Neural progenitor cell (in vitro differentiated cells): ENCODE measurements around the gene RNU1-2. TPM values are rescaled to one million over a fixed set of nuclear protein-coding genes. Genes with fewer than 3 reads are reported as not detected.
"Not testable (repeated sequence)": the region's sequence is repeated elsewhere in the genome, so short reads cannot be mapped to it uniquely, and the experiment has no call there.

Source experiments
- DNase-seq: peaks from one replicate; pipeline ENCODE4 v3.0.0-alpha.2; 2016; ENCODE audit warnings: low spot score
- H2AFZ ChIP-seq: fragments of 200-600 bp; sonication (generic); replicated peaks from 2 replicates; pipeline ENCODE4 v1.6.1; 2016; ENCODE audit warnings: antibody characterized with exemption
- H3F3A ChIP-seq: fragments of 200-600 bp; sonication (generic); 2 replicates; pipeline ENCODE4 v1.6.1; 2016; ENCODE audit warnings: antibody characterized with exemption, low read depth
- H3K27ac ChIP-seq: fragments of 200-600 bp; sonication (generic); 2 replicates; pipeline ENCODE4 v1.5.1; 2016; ENCODE audit warnings: mild to moderate bottlenecking
- H3K27me3 ChIP-seq: fragments of 200-600 bp; sonication (generic); 2 replicates; pipeline ENCODE4 v1.6.1; 2016; ENCODE audit warnings: mild to moderate bottlenecking, moderate library complexity
- H3K36me3 ChIP-seq: fragments of 200-600 bp; sonication (generic); 2 replicates; pipeline ENCODE4 v1.5.1; 2016
- H3K4me1 ChIP-seq: fragments of 200-600 bp; sonication (generic); 2 replicates; pipeline ENCODE4 v1.6.1; 2016; ENCODE audit warnings: mixed run types
- H3K4me2 ChIP-seq: fragments of 200-600 bp; sonication (generic); 2 replicates; pipeline ENCODE4 v1.6.1; 2016
- H3K4me3 ChIP-seq: fragments of 200-600 bp; sonication (generic); 2 replicates; pipeline ENCODE4 v1.5.1; 2016
- H3K79me2 ChIP-seq: fragments of 200-600 bp; sonication (generic); 2 replicates; pipeline ENCODE4 v1.6.1; 2016; ENCODE audit warnings: low read depth
- H3K9ac ChIP-seq: fragments of 200-600 bp; sonication (generic); 2 replicates; pipeline ENCODE4 v1.6.1; 2016
- H3K9me3 ChIP-seq: fragments of 200-600 bp; sonication (generic); 2 replicates; pipeline ENCODE4 v1.5.1; 2016; ENCODE audit warnings: low read depth
- H4K20me1 ChIP-seq: fragments of 200-600 bp; sonication (generic); 2 replicates; pipeline ENCODE4 v1.6.1; 2016; ENCODE audit warnings: low read depth
- H3K27ac Mint-ChIP-seq: 3 replicates; pipeline ENCODE4 v1.8.0; 2021; ENCODE audit warnings: mixed read lengths
- H3K27me3 Mint-ChIP-seq: 2 replicates; pipeline ENCODE4 v1.8.0; 2022; ENCODE audit warnings: low read depth, mild to moderate bottlenecking, inconsistent platforms, moderate library complexity, mixed read lengths; ENCODE audit not compliant: insufficient read depth
- H3K36me3 Mint-ChIP-seq: 3 replicates; pipeline ENCODE4 v1.8.0; 2021; ENCODE audit warnings: mixed read lengths
- H3K4me1 Mint-ChIP-seq: 3 replicates; pipeline ENCODE4 v1.8.0; 2021; ENCODE audit warnings: mixed read lengths
- H3K4me3 Mint-ChIP-seq: 3 replicates; pipeline ENCODE4 v1.8.0; 2021; ENCODE audit warnings: mild to moderate bottlenecking, moderate library complexity, mixed read lengths
- H3K9me3 Mint-ChIP-seq: 3 replicates; pipeline ENCODE4 v1.8.0; 2020; ENCODE audit warnings: mixed read lengths
- EZH2 ChIP-seq: fragments of 200-600 bp; sonication (generic); IDR thresholded peaks from 2 replicates; pipeline ENCODE4 v1.6.1; 2017; ENCODE audit warnings: antibody characterized with exemption, mild to moderate bottlenecking, moderate library complexity
- EZH2phosphoT487 ChIP-seq: fragments of 200-600 bp; sonication (generic); IDR thresholded peaks from 2 replicates; pipeline ENCODE4 v1.6.1; 2017; ENCODE audit warnings: antibody characterized with exemption
- total RNA-seq: library from RNA; depleted of rRNA; stranded (reverse); fragments of >200 nt; gene quantifications from 2 replicates; pipeline ENCODE4 v1.2.3, GENCODE V29; 2015; ENCODE audit warnings: low replicate concordance
- TF ChIP-seq, protein P1 (sequence below): fragments of 200-600 bp; sonication (generic); IDR thresholded peaks from 2 replicates; pipeline ENCODE4 v1.5.1; 2017; ENCODE audit warnings: antibody characterized with exemption, mild to moderate bottlenecking

Gene RNU1-2
- total RNA-seq, 1 donor from 2014 or later = under 0.01 TPM

DNA sequence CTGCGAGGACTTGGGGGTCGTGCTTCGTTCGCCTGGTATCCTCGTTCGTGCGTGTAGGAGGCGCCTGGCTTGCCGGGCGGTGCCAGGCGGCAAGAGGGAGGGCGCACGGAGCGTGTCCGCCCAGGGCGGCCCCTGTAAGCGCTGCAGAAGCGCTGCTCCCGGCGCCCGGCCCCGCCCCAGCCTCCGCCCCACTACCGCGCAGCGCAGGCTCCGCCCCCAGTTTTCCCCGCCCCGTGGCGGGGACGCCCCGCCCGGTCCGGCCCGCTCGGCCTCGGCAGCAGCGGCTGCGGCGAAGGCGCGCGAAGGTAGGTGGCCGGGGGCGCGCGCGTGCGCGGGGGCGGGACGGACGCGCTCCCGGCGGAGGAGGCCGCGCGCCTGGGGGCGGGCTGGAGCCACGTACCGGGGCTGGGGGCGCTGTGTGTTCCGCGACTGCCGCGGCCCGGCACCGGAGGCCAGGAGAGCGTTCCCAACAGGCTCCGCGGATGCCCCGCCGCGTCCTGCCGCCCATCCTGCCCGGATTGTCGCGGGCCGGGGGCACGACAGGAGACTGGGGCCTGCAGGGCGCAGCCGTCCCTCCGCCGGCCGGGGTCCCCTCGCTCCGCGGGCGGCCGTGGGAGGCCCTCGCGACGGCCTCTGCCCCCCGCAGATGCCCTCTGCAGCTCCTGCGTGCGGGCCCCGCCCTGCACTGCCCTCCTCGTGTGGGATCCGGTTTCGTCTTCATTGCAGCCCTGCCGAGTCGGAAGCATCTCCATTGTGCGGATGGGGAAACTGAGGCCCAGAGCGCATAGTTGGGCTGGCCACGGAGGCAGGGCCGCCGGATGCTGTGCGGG, 18.3 kb downstream of the RNU1-2 start:
- H3K36me3 Mint-ChIP-seq = no peaks in the 10 kb centered on the region
- no peaks in the 10 kb centered on the region for H3K36me3 ChIP-seq

DNA sequence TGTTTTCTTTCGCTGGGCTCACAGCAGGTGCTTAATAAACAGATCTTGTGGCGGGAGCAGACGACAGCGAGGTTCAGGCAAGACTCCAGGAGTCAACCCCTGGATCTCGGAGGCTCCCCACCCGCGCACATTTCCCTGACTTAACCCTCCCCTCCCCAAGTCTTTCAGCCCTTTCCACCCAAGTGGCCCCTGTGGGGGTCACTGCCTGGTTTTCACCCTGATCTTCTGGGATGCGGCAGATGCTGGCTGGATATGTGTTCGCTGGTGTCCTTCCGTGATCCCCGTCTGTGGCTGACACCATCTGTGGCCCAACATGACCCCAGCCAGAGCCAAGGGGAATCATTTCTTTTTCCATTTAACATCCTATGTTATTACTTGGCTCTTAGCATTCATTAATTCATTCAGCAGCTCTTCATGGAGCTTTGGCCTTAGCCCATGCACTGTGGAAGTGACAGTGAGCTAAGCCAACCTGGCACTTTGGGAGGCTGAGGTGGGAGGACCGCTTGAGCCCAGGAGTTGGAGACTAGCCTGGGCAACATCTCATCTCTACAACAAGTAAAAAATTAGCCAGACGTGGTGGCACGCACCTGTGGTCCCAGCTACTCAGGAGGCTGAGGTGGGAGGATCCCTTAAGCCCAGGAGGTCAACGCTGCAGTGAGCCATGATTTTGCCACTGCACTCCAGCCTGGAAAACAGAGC, 19.3 kb downstream of the RNU1-2 start:
- H3K27me3 Mint-ChIP-seq, H3K36me3 ChIP-seq, H3K9me3 ChIP-seq, H4K20me1 ChIP-seq, H3K36me3 Mint-ChIP-seq, H3K27me3 ChIP-seq, H3K9me3 Mint-ChIP-seq, H3K79me2 ChIP-seq, H3K27ac ChIP-seq, H2AFZ ChIP-seq, DNase-seq, H3K9ac ChIP-seq, H3K4me1 ChIP-seq: not testable (repeated sequence)
- Histone ChIP-seq H3F3A (peaks cover 21% of the 10 kb centered on the region), H3K4me3 (peak overlapping the region; percentile 75), H3K4me2 (peak overlapping the region; percentile 97)
- Mint-ChIP-seq H3K27ac (peak overlapping the region; percentile 88), H3K4me1 (peaks cover 18% of the 10 kb centered on the region), H3K4me3 (peak overlapping the region; percentile 83)

More for the DNA sequence above, 18.3 kb downstream of the RNU1-2 start:
- Histone ChIP-seq H3F3A (peaks cover 24% of the 10 kb centered on the region), H3K4me1 (peaks cover 5% of the 10 kb centered on the region), H3K9ac (peak overlapping the region; percentile 37), H3K9me3 (no peaks in the 10 kb centered on the region), H3K4me2 (peak overlapping the region; percentile 97), H3K27ac (no peak overlapping the region), H4K20me1 (no peaks in the 10 kb centered on the region), H3K27me3 (no peaks in the 10 kb centered on the region), H3K4me3 (peak overlapping the region; percentile 75), H3K79me2 (no peaks in the 10 kb centered on the region), H2AFZ (peak overlapping the region; percentile 87)
- TF ChIP-seq, protein P1, sequence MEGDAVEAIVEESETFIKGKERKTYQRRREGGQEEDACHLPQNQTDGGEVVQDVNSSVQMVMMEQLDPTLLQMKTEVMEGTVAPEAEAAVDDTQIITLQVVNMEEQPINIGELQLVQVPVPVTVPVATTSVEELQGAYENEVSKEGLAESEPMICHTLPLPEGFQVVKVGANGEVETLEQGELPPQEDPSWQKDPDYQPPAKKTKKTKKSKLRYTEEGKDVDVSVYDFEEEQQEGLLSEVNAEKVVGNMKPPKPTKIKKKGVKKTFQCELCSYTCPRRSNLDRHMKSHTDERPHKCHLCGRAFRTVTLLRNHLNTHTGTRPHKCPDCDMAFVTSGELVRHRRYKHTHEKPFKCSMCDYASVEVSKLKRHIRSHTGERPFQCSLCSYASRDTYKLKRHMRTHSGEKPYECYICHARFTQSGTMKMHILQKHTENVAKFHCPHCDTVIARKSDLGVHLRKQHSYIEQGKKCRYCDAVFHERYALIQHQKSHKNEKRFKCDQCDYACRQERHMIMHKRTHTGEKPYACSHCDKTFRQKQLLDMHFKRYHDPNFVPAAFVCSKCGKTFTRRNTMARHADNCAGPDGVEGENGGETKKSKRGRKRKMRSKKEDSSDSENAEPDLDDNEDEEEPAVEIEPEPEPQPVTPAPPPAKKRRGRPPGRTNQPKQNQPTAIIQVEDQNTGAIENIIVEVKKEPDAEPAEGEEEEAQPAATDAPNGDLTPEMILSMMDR = peak; percentile 8
- no peak for TF ChIP-seq EZH2
- peaks cover 20% of the 10 kb centered on the region for H3K4me1 Mint-ChIP-seq
- peaks cover 6% of the 10 kb centered on the region for H3K27me3 Mint-ChIP-seq
- no peaks in the 10 kb centered on the region for H3K9me3 Mint-ChIP-seq
- peak overlapping the region; percentile 83 for H3K4me3 Mint-ChIP-seq
- DNase-seq = peak; percentile 96
- H3K27ac Mint-ChIP-seq = no peak overlapping the region

DNA sequence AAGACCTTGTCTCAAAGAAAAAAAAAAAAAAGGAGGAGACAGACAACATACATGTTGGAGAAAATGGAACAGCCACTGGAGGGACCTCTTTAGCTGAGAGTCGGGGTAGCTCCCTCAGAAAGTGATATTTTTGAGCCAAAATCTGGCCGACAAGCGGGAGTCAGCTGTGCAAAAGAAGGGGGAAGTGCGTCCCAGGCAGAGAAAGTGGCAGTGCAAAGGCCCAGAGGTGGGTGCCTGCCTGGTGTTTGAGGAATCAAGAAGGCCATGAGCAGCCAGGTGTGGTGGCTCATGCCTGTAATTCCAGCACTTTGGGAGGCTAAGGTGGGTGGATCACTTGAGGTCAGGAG, 19.8 kb downstream of the RNU1-2 start:
- H3K4me1 Mint-ChIP-seq = peaks cover 18% of the 10 kb centered on the region
- H3K9me3 Mint-ChIP-seq = no peaks in the 10 kb centered on the region
- H3K4me2 ChIP-seq = no peak overlapping the region
- H3K4me3 ChIP-seq = no peak overlapping the region
- H3K4me3 Mint-ChIP-seq = peak overlapping the region; percentile 83
- H2AFZ ChIP-seq = no peak overlapping the region
- no peaks in the 10 kb centered on the region for H3K27me3 ChIP-seq
- H4K20me1 ChIP-seq = no peaks in the 10 kb centered on the region
- no peaks in the 10 kb centered on the region for H3K9me3 ChIP-seq
- H3K4me1 ChIP-seq = peaks cover 5% of the 10 kb centered on the region
- H3K27ac ChIP-seq = no peak overlapping the region
- no peak for TF ChIP-seq EZH2
- TF ChIP-seq EZH2phosphoT487 = no peak
- TF ChIP-seq, protein P1 = peak; percentile 8
- peaks cover 18% of the 10 kb centered on the region for H3F3A ChIP-seq
- no peaks in the 10 kb centered on the region for H3K36me3 ChIP-seq
- no peaks in the 10 kb centered on the region for H3K36me3 Mint-ChIP-seq
- H3K79me2 ChIP-seq = no peaks in the 10 kb centered on the region
- H3K27me3 Mint-ChIP-seq = peaks cover 4% of the 10 kb centered on the region
- peak overlapping the region; percentile 6 for H3K27ac Mint-ChIP-seq
- H3K9ac ChIP-seq = no peak overlapping the region
- DNase-seq = no peak

DNA sequence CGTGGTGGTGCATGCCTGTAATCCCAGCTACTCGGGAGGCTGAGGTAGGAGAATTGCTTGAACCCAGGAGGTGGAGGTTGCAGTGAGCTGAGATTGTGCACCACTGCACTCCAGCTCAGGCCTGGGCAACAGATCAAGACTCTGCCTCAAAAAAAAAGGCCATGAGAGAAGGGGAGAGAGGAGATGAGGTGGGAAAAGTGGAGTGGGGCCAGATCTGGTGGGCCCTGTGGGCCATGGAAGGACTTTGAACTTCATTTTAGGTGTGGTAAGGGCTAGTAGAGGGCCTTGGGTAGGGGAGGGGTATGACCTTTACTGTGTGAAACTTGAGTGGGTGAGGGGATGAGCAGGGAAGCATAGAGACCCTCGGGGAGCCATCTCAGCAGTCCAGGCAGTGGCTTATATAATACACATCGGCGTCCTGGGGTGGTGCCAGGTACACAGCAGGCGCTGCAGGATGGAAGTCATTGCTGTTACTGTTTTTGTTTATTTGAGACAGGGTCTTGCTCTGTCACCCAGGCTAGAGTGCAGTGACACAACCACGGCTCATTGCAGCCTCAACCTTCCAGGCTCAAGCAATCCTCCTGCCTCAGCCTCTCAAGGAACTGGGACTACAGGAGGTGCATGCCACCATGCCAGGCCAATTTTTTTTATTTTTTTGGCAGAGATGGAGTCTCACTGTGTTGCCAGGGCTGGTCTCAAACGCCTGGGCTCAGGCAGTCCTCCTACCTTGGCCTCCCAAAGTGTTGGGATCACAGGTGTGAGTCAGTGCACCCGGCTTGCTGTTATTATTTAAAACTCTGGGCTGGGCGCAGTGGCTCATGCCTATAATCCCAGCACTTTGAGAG, 20.5 kb downstream of the RNU1-2 start:
- not testable (repeated sequence) for H3K27ac ChIP-seq, H3K36me3 Mint-ChIP-seq, H3K9me3 Mint-ChIP-seq, DNase-seq, H3K79me2 ChIP-seq, H3K9me3 ChIP-seq, H3K4me2 ChIP-seq, H2AFZ ChIP-seq, H3K36me3 ChIP-seq, H3K27me3 Mint-ChIP-seq, H4K20me1 ChIP-seq, H3K4me3 ChIP-seq, H3K9ac ChIP-seq, H3K27me3 ChIP-seq, H3K4me1 ChIP-seq
- Mint-ChIP-seq H3K27ac (peak overlapping the region; percentile 84), H3K4me3 (peak overlapping the region; percentile 36), H3K4me1 (peaks cover 23% of the 10 kb centered on the region)
- peaks cover 23% of the 10 kb centered on the region for H3F3A ChIP-seq
